ENCODE measurements around the gene ELOVL1. TPM values are rescaled to one million over a fixed set of nuclear protein-coding genes. Genes with fewer than 3 reads are reported as not detected.
A peak's percentile ranks its signal among the peaks of the same experiment; 100 is the strongest.

Gene ELOVL1
- polyA plus RNA-seq, 1 experiment = 167 TPM

GRCh38 chr1:43351421-43352350, 16.1 kb downstream of the ELOVL1 start:
- no peak for DNase-seq (ENCODE audit: low read depth, low spot score)
- POLR2A ChIA-PET = no interaction called here
- no peak overlapping the region for H3K4me3 ChIP-seq (ENCODE audit: low read depth, low read length)

DNA sequence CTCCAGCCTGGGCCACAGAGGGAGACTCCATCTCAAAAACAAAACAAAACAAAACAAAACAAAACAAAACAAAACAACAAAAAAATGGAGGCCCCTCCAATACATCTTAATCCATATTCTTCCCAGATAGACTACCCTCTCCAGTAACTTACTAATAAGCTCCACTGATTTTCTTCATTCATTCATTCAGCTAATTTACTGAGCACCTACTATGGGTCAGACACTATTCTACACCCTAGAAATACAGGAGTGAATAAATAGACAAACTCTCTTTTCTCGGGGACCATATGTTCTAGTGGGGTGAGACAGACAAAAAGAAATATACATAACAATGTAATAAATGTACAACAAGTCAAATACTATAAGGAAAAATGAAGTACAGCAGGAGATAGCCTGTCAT, 16.8 kb downstream of the ELOVL1 start:
- peaks cover 7% of the 10 kb centered on the region for H3K27me3 ChIP-seq (ENCODE audit: control insufficient read depth, insufficient read depth, low read length)
- no peak overlapping the region for H3K4me3 ChIP-seq (ENCODE audit: low read depth, low read length)
- no peak for TF ChIP-seq CTCF (IDR thresholded peaks at IDR 0.05; ENCODE audit: low read depth, low read length)
- H3K9me3 ChIP-seq (ENCODE audit: control insufficient read depth, insufficient read depth, low read length) = no peaks in the 10 kb centered on the region; the same call in 1 of the 2 replicates
- DNase-seq (ENCODE audit: low read depth, low spot score) = no peak
- ChIA-PET CTCF (no interaction called here), POLR2A (no interaction called here)
- no peak overlapping the region for H3K27ac ChIP-seq (ENCODE audit: low read depth, low read length)

More at GRCh38 chr1:43351421-43352350, 16.1 kb downstream of the ELOVL1 start:
- CTCF ChIA-PET = no interaction called here
- Histone ChIP-seq H3K9me3 (ENCODE audit: control insufficient read depth, insufficient read depth, low read length) (no peaks in the 10 kb centered on the region; the same call in 1 of the 2 replicates), H3K27me3 (ENCODE audit: control insufficient read depth, insufficient read depth, low read length) (peaks cover 7% of the 10 kb centered on the region), H3K27ac (ENCODE audit: low read depth, low read length) (no peak overlapping the region)
- no peak for TF ChIP-seq CTCF (IDR thresholded peaks at IDR 0.05; ENCODE audit: low read depth, low read length)

DNA sequence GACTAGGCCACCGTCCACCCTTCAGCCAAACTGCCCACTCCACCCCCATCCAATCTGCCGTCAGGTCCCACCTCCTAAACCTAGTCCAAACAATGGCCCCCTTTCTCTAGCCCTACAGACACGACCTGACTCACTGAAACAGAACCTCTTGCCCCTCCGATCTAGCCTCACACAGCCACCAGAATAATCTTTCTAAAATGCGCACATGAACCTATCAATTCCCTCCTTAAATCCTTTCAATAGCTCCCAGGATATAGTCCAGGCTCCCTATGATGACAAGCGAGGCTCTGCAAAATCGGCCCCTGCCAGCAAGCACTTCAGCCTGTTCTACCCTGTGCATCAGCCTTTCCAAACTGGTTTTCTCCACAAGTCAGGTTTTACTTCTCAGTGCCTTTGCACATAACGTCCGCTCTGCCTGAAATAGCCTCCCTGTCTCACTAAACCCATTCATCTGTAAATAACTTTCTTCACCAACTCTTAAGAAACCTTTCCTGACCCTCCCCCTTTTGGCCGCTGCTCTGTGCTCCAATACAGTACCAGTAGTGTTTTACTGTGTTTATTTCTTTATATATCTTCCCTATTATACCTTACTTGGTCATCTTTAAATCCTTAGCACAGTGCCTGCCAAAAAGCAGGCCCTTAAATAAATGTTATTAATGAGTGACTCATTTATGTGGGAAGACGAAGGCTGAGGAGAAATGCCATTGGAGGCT, 18.1 kb downstream of the ELOVL1 start:
- peak overlapping the region; percentile 94 for H3K27ac ChIP-seq (ENCODE audit: low read depth, low read length)
- H3K4me3 ChIP-seq (ENCODE audit: low read depth, low read length) = peak overlapping the region; percentile 52
- POLR2A ChIA-PET = interaction anchor here (2.8 kb wide), 1 partner anchor 9 kb away, joined by 7 read pairs; the partner anchor contains the start of gene CDC20
- no peak for TF ChIP-seq CTCF (IDR thresholded peaks at IDR 0.05; ENCODE audit: low read depth, low read length)
- no peaks in the 10 kb centered on the region; the same call in 1 of the 2 replicates for H3K9me3 ChIP-seq (ENCODE audit: control insufficient read depth, insufficient read depth, low read length)
- DNase-seq (ENCODE audit: low read depth, low spot score) = peak; percentile 80
- peaks cover 7% of the 10 kb centered on the region for H3K27me3 ChIP-seq (ENCODE audit: control insufficient read depth, insufficient read depth, low read length)
- CTCF ChIA-PET = no interaction called here

- Histone ChIP-seq H3K27ac (ENCODE audit: low read depth, low read length) (peak overlapping the region; percentile 94), H3K4me3 (ENCODE audit: low read depth, low read length) (peak overlapping the region; percentile 52), H3K9me3 (ENCODE audit: control insufficient read depth, insufficient read depth, low read length) (no peaks in the 10 kb centered on the region; the same call in 1 of the 2 replicates), H3K27me3 (ENCODE audit: control insufficient read depth, insufficient read depth, low read length) (peaks cover 7% of the 10 kb centered on the region)
- TF ChIP-seq CTCF (IDR thresholded peaks at IDR 0.05; ENCODE audit: low read depth, low read length) = no peak
- POLR2A ChIA-PET = interaction anchor here (2.8 kb wide), 1 partner anchor 10 kb away, joined by 7 read pairs; the partner anchor contains the start of gene CDC20
- no peak for DNase-seq (ENCODE audit: low read depth, low spot score)
- CTCF ChIA-PET = no interaction called here
Measured at GRCh38 chr1:43348809-43349593, 18.8 kb downstream of the ELOVL1 start.

Measured in AG04450 (cell line).